Endothelial cell of umbilical vein (primary cell): ENCODE data around the gene KIF27. TPM values are rescaled to one million over a fixed set of nuclear protein-coding genes. Genes with fewer than 3 reads are reported as not detected.

Source experiments
- BruUV-seq: library from RNA; stranded (reverse); fragments of 400-500 nt; replicated peaks from 2 replicates; lab custom pipeline; 2021; lab: Mats Ljungman, UMichigan
- CTCF ChIA-PET: fragments of 300-600, 350-600 bp; sonication (Branson Sonifier 250); formaldehyde crosslinking; loops from one replicate; lab custom pipeline; 2021; ENCODE audit warnings: antibody characterized with exemption, inconsistent platforms; lab: Charles Lee
- POLR2A ChIA-PET: fragments of 300-600, 350-600 bp; sonication (Branson Sonifier 250); formaldehyde crosslinking; loops from one replicate; lab custom pipeline; 2021; ENCODE audit warnings: antibody characterized with exemption, inconsistent platforms; lab: Charles Lee
- DNase-seq: peaks from one replicate; pipeline ENCODE4 v3.0.0-alpha.2; 2011; ENCODE audit warnings: low read depth, low spot score
- FAIRE-seq: peaks from 2 replicates; lab custom pipeline; 2011; peaks lifted over from hg19 to GRCh38; lab: Jason Lieb, UNC
- H2AFZ ChIP-seq: 2 replicates; pipeline ENCODE4 v1.6.0; 2012; ENCODE audit warnings: low read depth, low read length, control low read depth, inconsistent platforms
- H3K27ac ChIP-seq: 2 replicates; pipeline ENCODE4 v1.5.1; 2011; ENCODE audit warnings: low read depth, mild to moderate bottlenecking, control low read depth, low read length, moderate library complexity; ENCODE audit not compliant: insufficient read depth
- H3K27me3 ChIP-seq, 2 experiments: 2 replicates each; pipeline versions ENCODE4 v1.6.0 to v1.6.1; 2011; ENCODE audit warnings: low read length in 2 of 2, mixed read lengths in 1 of 2; ENCODE audit not compliant: control insufficient read depth in 2 of 2, insufficient read depth in 2 of 2
- H3K36me3 ChIP-seq, 2 experiments: 2 replicates in 1 of 2; 3 replicates in 1 of 2; pipeline ENCODE4 v1.5.1; 2011; ENCODE audit warnings: low read length in 2 of 2, mild to moderate bottlenecking in 1 of 2, moderate library complexity in 1 of 2; ENCODE audit not compliant: control insufficient read depth in 2 of 2, insufficient read depth in 2 of 2; ENCODE audit errors: extremely low read depth in 1 of 2
- H3K4me1 ChIP-seq: 3 replicates; pipeline ENCODE4 v1.5.1; 2011; ENCODE audit warnings: mild to moderate bottlenecking, low read length; ENCODE audit not compliant: control insufficient read depth, insufficient read depth; ENCODE audit errors: extremely low read depth
- H3K4me2 ChIP-seq: 2 replicates; pipeline ENCODE4 v1.6.1; 2011; ENCODE audit warnings: low read length, control low read depth, mixed read lengths; ENCODE audit not compliant: insufficient read depth
- H3K4me3 ChIP-seq, 3 experiments: fragments of 200-600 bp in 1 of 3; sonication (generic), shearing (Covaris generic) in 1 of 3; replicated peaks in 1 of 3; 2 replicates each; pipeline ENCODE4 v1.5.1; 2011 to 2016; ENCODE audit warnings: control low read depth in 3 of 3, low read length in 3 of 3, mild to moderate bottlenecking in 2 of 3, inconsistent platforms in 1 of 3, low read depth in 1 of 3, moderate library complexity in 1 of 3; ENCODE audit not compliant: insufficient read depth in 1 of 3
- H3K79me2 ChIP-seq: 2 replicates; pipeline ENCODE4 v1.6.0; 2012; ENCODE audit warnings: low read length, inconsistent platforms; ENCODE audit not compliant: control insufficient read depth, insufficient read depth
- H3K9ac ChIP-seq: replicated peaks from 2 replicates; pipeline ENCODE3; 2011; ENCODE audit warnings: low read length, control low read depth; ENCODE audit not compliant: insufficient read depth; ENCODE audit errors: extremely low read depth
- H3K9me1 ChIP-seq: replicated peaks from 3 replicates; pipeline ENCODE4 v1.6.0; 2011; ENCODE audit warnings: mild to moderate bottlenecking, low read length; ENCODE audit not compliant: control insufficient read depth, insufficient read depth; ENCODE audit errors: extremely low read depth
- H3K9me3 ChIP-seq: replicated peaks from 2 replicates; pipeline ENCODE4 v1.5.1; 2012; ENCODE audit warnings: low read length, inconsistent platforms; ENCODE audit not compliant: control insufficient read depth, insufficient read depth
- H4K20me1 ChIP-seq: replicated peaks from 2 replicates; pipeline ENCODE3; 2011; ENCODE audit warnings: mild to moderate bottlenecking, low read length; ENCODE audit not compliant: control insufficient read depth, insufficient read depth; ENCODE audit errors: extremely low read depth
- EZH2 ChIP-seq: IDR thresholded peaks from 2 replicates; pipeline ENCODE4 v1.6.1; 2012; ENCODE audit warnings: borderline replicate concordance, low read depth, mild to moderate bottlenecking, moderate library complexity, low read length, inconsistent platforms; ENCODE audit not compliant: severe bottlenecking
- FOS ChIP-seq: IDR thresholded peaks from 2 replicates; pipeline ENCODE4 v1.6.1; 2011; ENCODE audit warnings: mild to moderate bottlenecking, low read length, moderate library complexity, borderline replicate concordance; ENCODE audit not compliant: insufficient read depth
- GATA2 ChIP-seq: IDR thresholded peaks from 2 replicates; pipeline ENCODE4 v1.7.0; 2011; ENCODE audit warnings: low read depth, mild to moderate bottlenecking, moderate library complexity, mixed read lengths, low read length; ENCODE audit not compliant: insufficient read length, insufficient read depth
- JUN ChIP-seq: IDR thresholded peaks from 2 replicates; pipeline ENCODE4 v1.6.1; 2011; ENCODE audit warnings: borderline replicate concordance, low read depth; ENCODE audit not compliant: insufficient read length, insufficient read depth
- MYC ChIP-seq: IDR thresholded peaks from one replicate; pipeline ENCODE4 v1.6.1; 2011; ENCODE audit warnings: mild to moderate bottlenecking, low read depth, low read length
- POLR2A ChIP-seq: IDR thresholded peaks from 2 replicates; pipeline ENCODE4 v1.6.1; 2012; ENCODE audit warnings: low read depth, mild to moderate bottlenecking, control low read depth, low read length
- POLR2AphosphoS5 ChIP-seq: IDR thresholded peaks from 2 replicates; pipeline ENCODE4 v1.6.1; 2012; ENCODE audit warnings: low read depth, mild to moderate bottlenecking, control low read depth, low read length, moderate library complexity; ENCODE audit not compliant: insufficient read depth
- dilution Hi-C: fragments of 300-500 bp; cut with MboI; formaldehyde crosslinking; loops from one replicate; pipeline ENCODE4 v1.15.0; 2019; ENCODE audit warnings: low sequenced_read_pairs; ENCODE audit not compliant: extremely low pct_ligation_motif_present
- intact Hi-C: fragments of 100-400 bp; cut with micrococcal nuclease; formaldehyde crosslinking; loops from one replicate; pipeline ENCODE4 v1.10.0; 2022
- polyA plus RNA-seq, 4 experiments: library from polyadenylated mRNA; depleted of rRNA in 3 of 4; stranded (reverse) in 3 of 4; unstranded in 1 of 4; fragments of >200 nt; gene quantifications; 2 replicates each; pipeline versions ENCODE4 v1.2.1 to v1.2.3, GENCODE V29; 2011 to 2012; ENCODE audit warnings: missing spikeins in 1 of 4
- total RNA-seq: library from RNA; stranded (reverse); gene quantifications from 2 replicates; pipeline ENCODE4 v1.2.3, GENCODE V29; 2021
- TF ChIP-seq, protein P1 (sequence below), 2 donors: IDR thresholded peaks; 1 replicate in 1 of 2; 2 replicates in 1 of 2; pipeline ENCODE4 v1.5.1; 2011; ENCODE audit warnings: low read length in 2 of 2, mild to moderate bottlenecking in 2 of 2, moderate library complexity in 2 of 2, control low read depth in 1 of 2, inconsistent platforms in 1 of 2, low read depth in 1 of 2; ENCODE audit not compliant: insufficient read depth in 1 of 2; ENCODE audit errors: extremely low read depth in 1 of 2
- TF ChIP-seq, protein P2 (sequence below): IDR thresholded peaks from 2 replicates; pipeline ENCODE4 v1.6.1; 2011; ENCODE audit not compliant: insufficient read depth, insufficient read length

Gene KIF27
- total and polyA plus RNA-seq, 2 donors (not counting 3 experiments of a cell fraction or from before 2014, with no cell fraction given): 0.28 to 3.2 TPM

DNA sequence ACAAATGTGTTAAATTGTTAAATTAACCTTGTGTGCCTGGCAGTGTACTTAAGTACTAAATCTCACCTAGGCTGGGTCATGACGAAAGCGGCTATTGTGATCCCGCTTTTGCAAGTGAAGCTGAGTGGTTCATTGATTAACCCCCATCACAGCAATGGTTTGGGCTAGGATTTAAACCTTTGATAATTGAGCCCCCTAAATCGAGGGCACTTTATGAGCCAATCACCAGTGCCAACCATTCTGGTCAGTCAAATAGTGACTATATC, 35.9 kb upstream of the KIF27 start:
- dilution Hi-C loops: no loop called here
- TF ChIP-seq, protein P1, sequence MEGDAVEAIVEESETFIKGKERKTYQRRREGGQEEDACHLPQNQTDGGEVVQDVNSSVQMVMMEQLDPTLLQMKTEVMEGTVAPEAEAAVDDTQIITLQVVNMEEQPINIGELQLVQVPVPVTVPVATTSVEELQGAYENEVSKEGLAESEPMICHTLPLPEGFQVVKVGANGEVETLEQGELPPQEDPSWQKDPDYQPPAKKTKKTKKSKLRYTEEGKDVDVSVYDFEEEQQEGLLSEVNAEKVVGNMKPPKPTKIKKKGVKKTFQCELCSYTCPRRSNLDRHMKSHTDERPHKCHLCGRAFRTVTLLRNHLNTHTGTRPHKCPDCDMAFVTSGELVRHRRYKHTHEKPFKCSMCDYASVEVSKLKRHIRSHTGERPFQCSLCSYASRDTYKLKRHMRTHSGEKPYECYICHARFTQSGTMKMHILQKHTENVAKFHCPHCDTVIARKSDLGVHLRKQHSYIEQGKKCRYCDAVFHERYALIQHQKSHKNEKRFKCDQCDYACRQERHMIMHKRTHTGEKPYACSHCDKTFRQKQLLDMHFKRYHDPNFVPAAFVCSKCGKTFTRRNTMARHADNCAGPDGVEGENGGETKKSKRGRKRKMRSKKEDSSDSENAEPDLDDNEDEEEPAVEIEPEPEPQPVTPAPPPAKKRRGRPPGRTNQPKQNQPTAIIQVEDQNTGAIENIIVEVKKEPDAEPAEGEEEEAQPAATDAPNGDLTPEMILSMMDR (IDR thresholded peaks at IDR 0.05; ENCODE audit: extremely low read depth in 1 of 2, insufficient read depth in 1 of 2, low read depth in 1 of 2, low read length in 2 of 2): no peak
- TF ChIP-seq JUN: no peak
- TF ChIP-seq, protein P2, sequence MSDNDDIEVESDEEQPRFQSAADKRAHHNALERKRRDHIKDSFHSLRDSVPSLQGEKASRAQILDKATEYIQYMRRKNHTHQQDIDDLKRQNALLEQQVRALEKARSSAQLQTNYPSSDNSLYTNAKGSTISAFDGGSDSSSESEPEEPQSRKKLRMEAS: no peak
- TF ChIP-seq EZH2: no peak
- no peak for TF ChIP-seq FOS
- no peak for TF ChIP-seq MYC
- no peak for TF ChIP-seq POLR2A
- TF ChIP-seq POLR2AphosphoS5: no peak
- TF ChIP-seq GATA2: no peak
- FAIRE-seq (no peak), DNase-seq (no peak)
- Histone ChIP-seq H4K20me1 (no peaks in the 10 kb centered on the region), H3K9me1 (no peaks in the 10 kb centered on the region), H3K4me3 (peak overlapping the region in 1 of 3 experiments; percentile 42), H3K9me3 (no peaks in the 10 kb centered on the region), H3K4me2 (peak overlapping the region; percentile 70), H3K27me3 (no peaks in the 10 kb centered on the region), H3K9ac (no peak overlapping the region), H3K36me3 (no peaks in the 10 kb centered on the region), H3K27ac (no peak overlapping the region), H3K4me1 (peaks cover 12% of the 10 kb centered on the region), H3K79me2 (no peaks in the 10 kb centered on the region), H2AFZ (peak overlapping the region; percentile 80)
- no TSS peak for BruUV-seq
- intact Hi-C loops: loop anchor here (5.0 kb wide), 1 partner anchor 35 kb away; the partner anchor contains the start of gene KIF27
- ChIA-PET POLR2A (no interaction called here), CTCF (interaction anchor here (0.8 kb wide), 1 partner anchor 304 kb away, joined by 5 read pairs; no protein-coding TSS in a partner anchor)
